HG03064 (cell line): ENCODE data around the gene VASH2.
"Not testable (repeated sequence)": the region's sequence is repeated elsewhere in the genome, so short reads cannot be mapped to it uniquely, and the experiment has no call there.

Source experiments
- ATAC-seq: cut with Tn5 transposase; IDR thresholded peaks from one replicate; pipeline ENCODE4 v1.9.1; 2021; ENCODE audit warnings: low read depth; ENCODE audit not compliant: unreplicated experiment

The VASH2 gene

DNA sequence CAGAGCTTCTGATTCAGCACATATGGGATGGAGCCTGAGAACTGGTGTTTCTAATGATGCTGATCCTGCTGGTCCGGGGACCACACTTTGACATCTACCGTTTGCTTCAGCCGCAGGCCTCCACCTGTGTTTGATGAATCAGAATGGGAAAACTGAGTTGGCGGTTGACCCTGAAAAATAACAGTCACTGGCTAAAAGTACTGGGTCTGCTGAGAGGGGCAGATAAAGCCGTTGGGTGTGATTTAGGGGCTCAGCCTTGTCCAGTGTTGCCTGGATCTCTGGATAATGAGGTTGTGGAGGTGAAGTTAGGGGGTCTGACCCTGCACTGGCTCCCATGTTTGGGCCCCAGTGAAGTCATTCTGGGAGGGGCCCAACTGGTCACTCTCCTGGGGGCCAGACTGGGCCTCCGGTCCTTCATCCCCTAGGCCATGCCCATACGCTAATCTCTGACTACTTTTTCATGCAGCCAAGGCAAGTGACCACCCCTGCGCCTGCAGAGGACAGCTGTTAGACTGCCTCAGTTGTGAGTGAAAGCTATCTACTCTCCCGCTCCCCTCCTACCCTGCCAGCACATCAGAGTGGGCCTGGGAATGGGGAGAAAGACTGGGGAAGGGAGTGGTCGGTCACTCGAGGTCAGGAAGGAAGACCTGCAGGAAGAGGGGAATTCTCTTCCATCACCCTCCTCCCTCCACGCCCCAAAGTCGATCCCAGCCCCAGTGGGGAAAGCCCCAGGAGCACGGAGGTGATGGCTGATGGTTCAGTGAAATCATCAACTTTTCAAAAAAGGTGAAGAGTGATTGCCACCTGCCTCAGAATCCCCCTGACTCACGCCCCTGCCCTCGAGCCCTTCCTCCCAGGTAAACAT, 27.7 kb downstream of the VASH2 start:
- ATAC-seq, result no peak

DNA sequence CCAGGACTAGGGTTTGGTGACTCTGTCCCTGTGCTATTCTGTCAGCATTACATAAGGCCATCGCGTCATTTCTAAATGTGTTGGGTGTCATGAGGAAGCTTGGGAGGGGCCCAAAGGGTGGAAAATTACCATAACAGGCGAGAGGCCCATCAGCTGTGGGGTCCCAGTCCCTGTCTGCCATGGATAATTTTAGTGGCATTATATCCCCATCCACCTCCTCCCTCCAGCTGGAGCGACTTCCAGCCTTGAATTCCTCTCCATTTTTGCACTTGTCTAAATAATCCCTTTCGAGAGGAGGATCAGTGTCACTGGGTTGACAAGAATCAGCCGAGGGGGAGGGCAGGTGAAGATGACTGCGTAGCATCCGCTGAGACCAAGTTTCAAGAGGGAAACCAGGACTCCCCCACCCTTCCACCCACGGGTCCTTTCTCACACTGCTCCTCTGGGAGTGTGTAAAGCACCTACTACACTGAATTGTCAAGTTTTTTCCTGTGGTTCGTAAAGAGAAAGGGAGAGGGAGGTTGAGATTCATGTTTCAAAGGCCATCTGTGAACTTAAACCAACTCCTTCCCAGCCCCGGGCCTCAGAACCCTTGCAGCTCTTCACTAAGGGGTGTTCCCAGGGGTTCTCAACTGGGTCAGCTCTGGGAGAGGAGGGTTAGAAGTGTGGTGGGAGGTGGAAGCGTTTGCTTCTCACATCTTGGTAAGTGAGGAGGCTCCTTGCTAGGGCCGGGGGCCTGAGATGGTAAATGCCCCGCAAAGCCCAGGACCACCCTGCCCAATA, 29.2 kb downstream of the VASH2 start:
- ATAC-seq, result peak; percentile 40

DNA sequence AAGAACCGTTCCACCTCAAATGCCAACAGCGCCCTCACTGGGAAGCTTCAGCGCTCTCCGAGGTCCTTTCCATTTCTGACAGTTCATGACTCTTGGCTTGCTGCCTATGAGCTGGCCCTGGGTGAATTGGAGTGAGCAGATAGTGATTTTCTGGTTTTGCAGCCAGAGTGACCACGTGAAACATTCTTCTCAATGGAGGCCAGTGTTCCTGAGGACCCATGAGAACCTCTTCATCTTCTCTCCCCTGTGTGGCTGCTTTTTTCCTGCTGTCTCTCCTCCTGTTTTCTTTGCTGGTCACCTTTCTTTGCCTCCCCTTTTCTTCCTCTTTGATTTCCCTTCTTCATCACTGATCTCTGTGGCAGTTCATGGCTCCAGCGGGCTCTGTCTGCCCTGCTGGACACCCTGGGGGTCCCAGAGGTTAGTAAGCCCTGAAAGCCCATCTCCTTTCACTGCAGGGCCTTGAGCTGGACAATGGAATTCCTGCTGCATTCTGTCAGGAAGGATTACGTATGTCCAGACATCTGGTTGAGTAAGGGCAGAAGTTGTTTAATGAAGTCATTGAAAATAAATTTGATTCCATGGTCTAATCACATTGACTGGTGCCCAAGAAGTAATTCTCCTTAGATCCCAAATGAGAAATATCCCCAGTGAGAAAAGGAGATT, 29.9 kb downstream of the VASH2 start:
- no peak for ATAC-seq

DNA sequence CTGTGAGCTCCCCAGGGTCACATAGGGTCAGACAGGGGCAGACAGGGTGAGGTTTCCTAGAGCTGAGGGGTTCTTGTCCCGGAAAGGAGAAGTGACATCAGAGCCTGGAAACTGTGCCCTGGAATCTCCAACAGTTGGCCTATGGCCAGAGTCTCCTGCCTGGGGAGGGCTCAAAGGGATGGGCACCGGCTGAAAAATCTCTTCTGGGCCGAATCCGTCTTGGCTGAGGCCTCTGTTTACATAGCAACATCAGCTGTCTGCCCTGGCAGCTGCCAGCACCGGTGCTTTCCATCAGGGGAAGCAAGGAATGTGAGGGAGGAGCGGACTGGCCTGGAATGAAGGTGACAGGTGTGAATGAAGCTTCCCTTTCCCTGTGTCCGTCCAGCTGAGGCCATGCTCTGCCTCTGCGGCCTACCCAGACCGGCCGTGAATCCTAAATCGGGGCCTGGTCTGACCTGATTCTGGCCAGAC, 30.7 kb downstream of the VASH2 start:
- no peak for ATAC-seq

DNA sequence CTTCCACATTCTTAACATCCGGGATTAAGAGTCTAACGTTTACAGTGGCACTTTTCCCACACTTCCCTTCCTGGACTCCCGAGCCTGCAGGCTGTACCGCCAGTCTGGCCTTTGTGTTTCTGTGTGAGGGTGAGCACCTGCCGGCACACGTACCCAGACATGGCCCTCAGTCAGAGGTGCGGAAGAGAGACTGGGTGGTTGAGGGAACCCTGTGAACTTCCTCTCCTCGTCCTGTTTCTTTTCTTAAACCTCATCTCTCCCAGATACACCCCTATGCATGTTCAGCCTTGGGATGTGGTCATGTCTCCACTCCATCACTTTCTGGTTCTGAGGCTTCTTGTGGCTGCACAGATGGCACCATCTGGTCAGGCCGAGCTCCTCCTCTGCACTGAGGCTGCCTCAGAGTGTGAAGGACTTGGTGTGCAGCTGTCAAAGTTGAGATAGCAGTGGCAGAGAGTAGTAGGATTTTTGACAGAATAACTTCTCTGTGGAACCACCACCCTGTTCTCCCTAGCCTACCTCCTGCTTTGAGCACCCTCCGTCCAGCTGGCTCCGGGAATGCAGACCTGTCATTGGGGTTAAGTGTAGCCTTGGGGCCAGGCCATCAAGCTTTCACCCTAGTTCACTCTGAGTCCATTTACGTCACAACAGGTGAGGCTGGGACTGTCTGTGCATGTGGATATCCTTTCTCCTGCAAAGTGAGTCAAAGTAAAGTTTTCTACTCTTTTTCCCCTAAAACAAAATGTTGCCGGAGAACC, 31.4 kb downstream of the VASH2 start:
- ATAC-seq, result peak; percentile 74

DNA sequence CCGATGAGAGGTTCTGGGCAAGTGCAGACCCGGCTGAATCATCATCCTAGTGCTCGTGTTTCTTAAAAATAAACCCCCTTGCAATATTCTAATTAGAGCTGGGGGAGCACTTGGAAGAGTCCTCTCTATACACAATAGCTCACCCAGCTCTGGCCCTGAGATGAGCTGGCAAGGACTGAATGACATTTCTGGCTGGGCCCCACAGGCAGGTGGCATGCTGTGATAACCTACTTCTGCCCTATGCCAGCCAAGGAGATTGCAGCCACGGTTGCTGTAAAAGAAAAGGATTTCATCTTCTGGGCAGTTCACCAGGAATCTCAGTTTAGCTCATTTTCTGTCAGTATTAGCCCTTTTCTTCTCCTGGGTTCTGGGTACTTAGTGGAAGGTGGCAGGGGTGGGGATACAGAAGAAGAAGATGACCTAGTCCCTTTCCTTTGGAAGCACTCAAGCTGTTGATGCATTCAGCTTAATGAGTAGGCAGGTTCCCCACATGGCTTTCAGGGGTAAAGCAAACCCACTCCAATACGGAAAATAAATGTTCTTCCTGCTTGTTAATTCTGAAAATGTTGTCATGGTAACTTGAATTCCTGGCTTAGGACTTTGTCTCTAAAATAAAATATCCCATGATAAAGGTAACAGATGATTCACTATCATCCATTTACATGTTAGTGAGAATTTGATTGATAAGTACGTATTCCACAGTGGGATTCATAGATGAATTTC, 32.2 kb downstream of the VASH2 start:
- no peak for ATAC-seq

DNA sequence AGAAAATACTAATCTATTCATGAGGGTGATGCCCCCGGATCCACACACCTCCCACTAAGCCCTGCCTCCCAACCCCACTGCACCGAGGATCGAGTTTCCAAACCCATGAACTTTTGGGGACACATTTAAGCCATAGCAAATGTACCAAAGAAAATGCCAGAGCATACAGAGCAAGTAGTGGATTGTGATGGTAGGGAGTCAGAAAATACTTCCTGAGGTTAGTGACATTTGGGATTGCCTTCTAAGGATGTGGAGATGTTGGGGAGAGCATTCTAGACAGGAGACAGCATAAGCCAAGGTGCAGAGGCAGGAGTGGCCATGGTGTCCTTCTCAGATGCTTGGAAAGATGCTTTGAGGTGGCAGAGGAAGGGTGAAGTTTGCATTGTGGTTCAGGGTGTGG, 33.1 kb downstream of the VASH2 start:
- ATAC-seq, result no peak

DNA sequence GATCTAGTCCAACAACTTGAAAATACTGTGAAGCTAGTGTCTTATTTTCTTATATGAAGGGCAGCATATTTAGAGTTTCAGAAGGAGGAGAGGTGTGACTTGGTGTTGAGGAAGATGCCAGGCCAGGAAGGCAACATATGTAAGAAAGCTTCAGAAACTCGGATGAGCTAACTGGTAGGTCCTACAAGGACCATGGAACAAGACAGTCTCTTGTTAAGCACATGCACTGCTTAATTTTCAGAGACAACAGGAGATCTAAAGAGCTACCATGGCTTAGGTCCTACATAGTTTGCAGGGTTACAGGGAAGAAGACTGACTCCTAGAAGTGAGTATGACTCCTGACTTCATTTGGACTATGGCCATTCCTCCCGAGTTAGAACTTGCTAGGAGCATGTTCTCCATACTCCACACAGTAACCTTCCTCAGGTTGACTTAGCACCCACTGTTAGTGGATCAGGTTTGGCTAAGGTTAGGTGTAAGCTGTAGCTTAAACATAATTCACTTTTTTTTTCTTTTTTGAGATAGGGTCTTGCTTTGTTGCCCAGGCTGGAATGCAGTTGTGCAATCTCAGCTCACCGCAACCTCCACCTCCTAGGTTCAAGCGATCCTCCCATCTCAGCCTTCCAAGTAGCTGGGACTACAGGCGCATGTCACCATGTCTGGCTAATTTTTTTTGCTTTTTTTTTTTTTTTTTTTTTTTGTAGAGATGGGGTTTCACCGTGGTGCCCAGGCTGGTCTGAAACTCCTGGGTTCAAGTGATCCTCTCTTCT, 34.4 kb downstream of the VASH2 start:
- no peak for ATAC-seq

DNA sequence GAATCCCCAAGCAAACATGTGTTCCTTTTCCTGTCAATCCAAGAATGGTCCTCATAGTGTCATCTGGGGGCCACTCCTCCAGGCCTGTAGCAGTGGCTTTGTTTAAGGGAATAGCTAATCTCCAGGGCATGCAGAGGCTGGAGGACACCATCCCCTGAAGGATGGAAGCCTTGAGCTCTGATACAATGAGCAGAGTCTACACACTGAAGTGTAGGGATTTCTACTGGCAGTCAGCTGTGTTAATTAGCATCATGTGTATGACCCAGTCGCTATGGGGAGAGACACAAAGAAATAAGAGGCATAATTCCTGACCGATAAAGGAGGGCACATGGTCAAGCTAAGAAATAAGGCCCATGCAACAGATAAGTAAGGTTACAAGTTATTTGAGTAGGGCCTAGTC, 36.2 kb downstream of the VASH2 start:
- ATAC-seq, result no peak

DNA sequence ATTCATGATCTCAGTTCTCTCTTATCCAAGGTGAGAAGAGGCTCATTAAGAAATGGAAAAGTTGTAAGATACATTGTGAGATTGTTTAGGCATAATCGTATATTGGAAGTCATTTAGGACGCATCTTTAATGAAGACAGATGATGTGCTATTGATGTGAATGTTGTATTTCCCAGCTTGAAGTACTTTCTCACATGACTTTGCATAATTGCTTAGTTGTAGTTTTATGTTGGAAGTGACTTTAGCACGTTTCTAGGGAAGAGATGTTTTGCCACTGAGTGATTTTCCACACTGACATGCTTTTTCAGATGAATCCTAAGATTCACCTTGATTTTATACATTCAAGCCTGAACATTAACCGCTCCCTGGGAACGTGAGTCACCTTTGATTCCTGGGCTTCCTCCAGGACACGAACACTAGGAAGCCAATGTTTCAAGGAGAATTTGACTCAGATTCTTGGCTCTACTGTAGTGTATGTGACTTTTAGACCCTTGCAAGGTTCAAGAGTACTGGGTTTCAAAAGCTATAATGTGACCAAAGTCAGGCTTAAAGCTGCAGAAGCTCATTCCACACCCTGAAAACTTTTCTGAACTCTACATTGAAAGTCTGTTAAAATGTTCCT, 37.5 kb downstream of the VASH2 start:
- no peak for ATAC-seq

DNA sequence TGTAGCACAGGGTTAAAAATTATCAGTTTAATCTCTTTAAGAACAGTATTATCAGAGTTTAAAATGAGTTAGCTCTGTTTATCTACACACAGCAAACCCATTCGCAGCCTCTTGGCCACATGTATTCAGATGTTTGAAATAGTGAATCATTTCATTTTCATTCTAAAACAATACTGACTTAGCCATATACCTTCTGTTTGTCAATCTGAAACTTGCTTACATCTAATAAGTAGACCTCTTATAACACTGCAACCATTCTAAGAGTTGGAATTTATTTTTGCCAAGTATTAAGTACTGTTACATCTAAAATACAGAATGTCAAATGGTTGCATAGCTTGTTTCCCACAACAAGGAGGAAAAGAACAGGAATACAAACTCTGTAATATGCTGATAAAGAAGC, 39.9 kb downstream of the VASH2 start:
- no peak for ATAC-seq

DNA sequence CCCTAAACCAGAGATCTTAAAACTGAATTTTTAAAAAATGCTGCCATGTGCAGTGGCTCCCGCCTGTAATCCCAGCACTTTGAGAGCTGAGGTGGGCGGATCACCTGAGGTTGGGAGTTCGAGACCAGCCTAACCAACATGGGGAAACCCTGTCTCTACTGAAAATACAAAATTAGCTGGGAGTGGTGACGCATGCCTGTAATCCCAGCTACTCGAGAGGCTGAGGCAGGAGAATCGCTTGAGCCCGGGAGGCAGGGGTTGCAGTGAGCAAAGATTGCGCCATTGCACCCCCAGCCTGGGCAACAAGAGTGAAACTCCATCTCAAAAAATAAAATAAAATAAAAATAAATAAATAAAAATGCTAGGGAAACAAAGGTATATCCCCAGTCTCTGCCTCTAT, 43.6 kb downstream of the VASH2 start:
- ATAC-seq, result not testable (repeated sequence)

DNA sequence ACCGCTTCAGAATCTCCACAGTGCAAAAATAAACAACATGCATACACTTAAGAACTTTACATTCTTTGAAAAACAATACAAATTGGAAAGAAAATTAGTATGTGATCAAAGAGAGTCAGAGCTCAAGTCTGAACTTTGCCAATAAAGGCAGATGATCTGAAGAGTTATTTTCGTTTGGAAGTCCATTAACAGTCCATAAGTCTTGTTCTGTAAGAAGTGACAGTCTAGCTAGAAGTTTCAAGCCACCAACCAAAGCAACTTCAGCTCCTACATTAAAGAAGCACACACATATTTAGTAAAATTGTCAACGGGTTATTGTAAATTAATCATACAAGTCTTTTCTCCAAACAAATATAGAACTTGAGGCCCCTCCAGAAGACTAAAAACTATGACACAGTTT, 44.6 kb downstream of the VASH2 start:
- ATAC-seq, result no peak

DNA sequence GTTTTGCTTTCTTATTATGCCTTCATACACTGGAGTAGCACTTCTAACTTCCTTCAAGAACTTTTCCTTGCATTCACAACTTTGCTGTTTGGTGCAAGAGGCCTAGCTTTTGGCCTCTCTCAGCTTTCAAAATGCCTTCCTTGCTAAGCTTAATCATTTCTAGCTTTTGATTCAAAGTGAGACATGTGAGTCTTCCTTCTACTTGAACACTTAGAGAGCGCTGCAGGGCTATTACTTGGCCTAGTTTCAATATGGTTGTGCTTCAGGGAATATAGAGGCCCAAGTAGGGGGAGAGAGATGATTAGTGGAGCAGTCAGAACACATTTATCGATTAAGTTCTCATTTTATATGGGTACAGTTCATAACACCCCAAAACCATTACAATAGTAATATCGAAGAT, 52.9 kb downstream of the VASH2 start:
- peak; percentile 79 for ATAC-seq

DNA sequence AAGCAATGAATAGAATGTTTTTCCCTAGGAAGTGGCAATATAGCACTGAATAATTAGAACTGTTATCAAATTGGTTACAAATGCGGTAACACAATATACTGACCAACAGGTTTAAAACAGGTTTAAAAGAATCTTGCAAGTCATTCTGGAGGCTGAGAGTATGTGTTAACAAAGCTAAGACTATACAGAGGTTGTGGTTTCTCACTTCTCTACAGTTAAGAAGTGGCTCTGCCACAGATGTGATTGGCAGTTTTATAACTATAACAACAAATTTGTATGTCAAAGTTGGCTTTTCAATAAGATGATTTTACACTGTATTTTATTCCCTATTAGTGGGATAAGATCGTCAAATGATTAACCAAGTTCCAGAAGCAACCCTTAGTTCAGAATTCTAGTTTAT, 58.2 kb downstream of the VASH2 start:
- ATAC-seq, result no peak

DNA sequence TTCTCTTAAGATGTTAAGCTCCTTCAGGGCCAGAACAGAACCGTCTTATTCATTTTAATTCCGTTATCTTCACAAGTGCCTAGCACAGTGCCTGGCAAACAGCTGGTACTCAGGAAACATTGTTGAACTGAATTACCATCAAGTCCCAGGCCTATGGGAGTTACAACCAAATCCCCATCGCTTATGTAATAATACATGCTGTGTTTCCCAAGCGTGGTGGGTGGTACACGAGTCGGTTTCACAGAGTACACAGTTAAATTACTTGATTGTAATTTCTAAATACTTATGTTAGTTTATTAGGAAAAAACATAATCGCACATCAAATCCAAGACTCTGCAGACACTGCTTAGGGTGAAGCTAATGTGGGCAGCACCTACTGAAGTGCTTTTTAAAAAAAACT, 64.3 kb downstream of the VASH2 start:
- ATAC-seq, result no peak

DNA sequence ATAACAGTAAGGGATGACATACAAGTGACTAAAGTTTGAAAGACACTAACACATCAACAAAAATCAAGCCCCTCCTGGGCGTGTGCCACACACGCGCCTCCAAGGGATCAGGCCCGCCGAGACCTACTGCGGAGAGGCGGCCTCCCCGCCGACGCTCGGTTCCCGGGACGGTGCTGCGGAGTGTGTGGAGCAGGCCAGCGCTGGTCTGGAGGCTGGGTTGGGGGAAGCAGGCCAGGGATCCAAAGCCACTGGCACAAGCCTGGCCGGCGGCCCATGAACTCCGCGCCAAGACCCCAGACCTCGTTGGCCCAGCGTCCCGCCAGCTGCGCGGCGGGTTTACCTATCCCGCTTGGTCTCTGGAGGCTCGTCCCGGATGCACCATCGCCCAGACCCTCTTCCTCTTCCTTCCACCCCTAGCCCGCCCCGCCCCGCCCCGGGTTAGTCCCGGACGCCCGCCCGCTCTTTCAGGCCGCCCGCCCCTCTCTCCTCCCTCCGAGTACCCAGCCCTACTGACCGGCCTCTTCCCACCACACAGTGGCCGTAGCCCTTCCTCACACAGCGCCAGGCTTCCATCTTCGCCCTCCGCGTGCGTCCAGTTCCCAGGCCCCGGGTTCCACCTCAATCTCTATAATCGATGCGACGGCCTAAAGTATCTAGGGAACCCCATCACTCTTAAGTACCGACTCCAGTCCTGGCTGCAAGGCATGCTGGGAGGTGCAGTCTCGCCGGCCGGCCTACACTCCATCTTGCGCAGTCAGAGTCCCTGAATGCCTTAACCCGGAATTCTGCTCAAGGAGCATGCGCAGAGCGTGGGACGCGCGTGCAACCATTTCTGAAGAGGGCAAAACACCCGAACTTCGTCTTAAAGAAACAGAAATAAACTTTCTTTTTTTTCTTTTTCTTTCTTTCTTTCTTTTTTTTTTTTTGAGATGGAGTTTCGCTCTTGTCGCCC, 65.0 kb downstream of the VASH2 start, which contains the start of gene ANGEL2:
Gene ANGEL2, minus strand, starts transcription at position 769 of the 952 bp plus-strand sequence. Its CDS starts 196 bp downstream, at position 573.
- peak; percentile 90 for ATAC-seq
